Stimulated activated naive CD4-positive, alpha-beta T cell treated with Interleukin-2 at 50 U/mL for 16 hours (primary cell): ENCODE measurements around the gene TAF9B.
A peak's percentile ranks its signal among the peaks of the same experiment; 100 is the strongest.
"Not testable (repeated sequence)": the region's sequence is repeated elsewhere in the genome, so short reads cannot be mapped to it uniquely, and the experiment has no call there.

Experiments used
- DNase-seq: peaks from one replicate; lab custom pipeline; 2025; lab: John Stamatoyannopoulos, UW

TAF9B gene

DNA sequence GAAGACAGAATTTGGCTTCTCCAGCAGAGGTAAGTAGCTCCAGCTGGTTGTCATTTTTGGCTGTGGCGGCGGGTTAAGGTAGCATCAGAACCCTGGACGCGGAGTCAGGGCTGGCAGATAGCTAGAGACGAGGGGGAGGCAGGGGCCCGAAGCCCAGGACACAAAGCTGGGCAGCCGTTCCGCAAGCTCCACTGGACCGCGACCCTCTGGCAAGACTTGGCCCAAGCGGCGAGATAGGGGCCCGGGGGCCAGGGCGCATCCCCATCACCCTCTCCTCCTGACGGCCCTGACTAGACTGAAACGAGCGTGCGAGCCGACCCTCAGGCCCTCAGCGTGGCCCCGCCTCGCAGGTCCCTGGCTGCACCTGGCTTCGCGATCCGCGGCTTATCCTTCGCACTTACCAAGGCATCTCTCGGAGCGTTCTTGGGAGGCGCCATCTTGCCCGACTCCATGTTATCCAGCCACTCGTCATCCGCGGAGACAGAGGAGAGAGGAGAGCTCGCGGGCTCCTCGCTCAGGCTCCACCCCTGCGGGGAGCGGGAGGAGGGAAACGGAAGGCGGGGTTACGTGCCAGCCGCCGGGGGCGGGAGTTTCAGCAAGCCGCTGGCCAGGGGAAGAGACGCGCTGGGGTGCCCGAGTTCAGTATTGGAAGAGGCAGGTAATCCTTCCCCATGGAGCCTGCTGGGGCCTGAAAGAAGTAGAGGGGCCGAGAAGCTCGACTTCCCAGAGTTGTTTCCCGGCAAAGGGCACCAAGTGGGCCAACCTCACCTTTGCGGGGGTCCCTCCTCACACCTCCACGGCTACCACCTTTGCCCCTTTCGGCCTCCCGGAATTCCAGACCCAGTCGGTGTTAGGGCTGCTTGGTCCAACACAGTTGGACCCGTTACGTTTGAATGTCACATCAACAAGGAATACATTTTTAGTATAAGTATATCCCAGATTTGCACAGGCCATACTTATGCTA lies at the start of gene TAF9B:
Gene TAF9B, minus strand, starts transcription at position 491 of the 964 bp plus-strand sequence. Its CDS starts 39 bp downstream, at position 452.
- peak; percentile 79 for DNase-seq

GRCh38 chrX:78182881-78183280 lies 43.4 kb upstream of the TAF9B start:
- no peak for DNase-seq

DNA sequence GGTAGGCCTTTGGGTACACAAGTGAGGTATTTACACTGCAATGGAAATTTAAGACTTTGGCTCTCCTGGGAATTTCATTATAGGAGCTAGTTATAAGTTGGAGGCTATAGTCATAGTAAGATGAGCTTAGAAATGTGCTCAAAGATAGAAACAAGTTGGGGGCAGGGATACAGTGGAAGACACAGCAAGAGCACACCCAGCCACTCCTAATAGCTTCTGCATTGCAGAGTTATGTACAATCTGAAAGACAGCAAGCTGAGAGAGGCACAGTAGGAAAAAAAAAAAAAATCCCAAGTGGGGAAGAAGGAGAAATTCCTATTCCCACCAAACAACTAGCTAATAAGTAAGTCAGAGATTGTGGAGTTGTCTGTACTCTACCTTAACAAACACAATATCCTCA lies 41.9 kb upstream of the TAF9B start:
- DNase-seq, result no peak

DNA sequence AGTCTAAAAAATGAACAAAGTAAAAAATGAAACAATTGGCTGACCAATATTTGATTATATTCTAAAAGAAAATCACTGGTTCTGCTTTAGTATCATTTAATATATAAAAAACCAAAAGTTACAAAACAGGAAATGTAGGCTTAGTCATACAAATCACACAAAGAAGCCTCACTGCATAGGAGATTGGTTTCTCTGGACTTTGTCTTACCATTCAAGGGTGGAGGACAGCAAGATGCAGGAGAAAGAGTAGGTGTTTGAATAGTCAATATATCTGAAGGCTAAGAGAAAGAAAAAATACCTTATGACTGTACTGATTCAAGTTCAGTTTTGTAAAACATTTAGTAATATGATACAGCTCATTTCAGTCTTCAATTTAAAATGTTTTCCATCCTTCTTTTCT lies 28.6 kb upstream of the TAF9B start:
- DNase-seq, result no peak

DNA sequence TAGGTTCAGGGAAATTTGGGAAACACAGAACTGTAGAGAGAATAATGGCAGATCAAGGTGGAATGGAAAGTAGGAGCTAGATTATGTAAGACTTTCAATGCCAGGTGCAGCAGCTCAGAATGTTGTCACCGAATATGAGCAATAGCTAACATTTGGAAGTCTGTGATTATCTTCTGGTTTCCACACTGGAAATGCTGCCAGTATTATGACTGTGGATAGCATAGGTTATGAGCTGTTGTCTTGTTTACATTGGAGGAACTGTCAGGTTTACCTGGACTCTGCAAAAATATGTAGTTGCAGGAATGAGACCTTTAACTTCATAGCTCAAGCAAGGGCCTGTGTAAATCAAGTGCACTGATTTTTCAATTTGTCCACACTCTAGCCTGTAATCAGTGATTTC lies 26.0 kb upstream of the TAF9B start:
- DNase-seq, result no peak

DNA sequence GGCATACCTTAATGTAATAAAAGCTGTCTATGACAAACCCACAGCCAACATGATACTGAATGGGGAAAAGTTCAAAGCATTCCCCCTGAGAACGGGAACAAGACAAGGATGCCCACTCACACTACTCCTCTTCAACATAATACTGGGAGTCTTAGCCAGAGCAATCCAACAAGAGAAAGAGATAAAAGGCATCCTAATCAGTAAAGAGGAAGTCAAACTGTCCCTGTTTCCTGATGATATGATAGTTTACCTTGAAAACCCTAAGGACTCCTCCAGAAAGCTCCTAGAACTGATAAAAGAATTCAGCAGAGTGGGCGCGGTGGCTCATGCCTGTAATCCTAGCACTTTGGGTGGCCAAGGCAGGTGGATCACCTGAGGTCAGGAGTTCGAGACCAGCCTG lies 23.7 kb upstream of the TAF9B start:
- DNase-seq, result not testable (repeated sequence)

DNA sequence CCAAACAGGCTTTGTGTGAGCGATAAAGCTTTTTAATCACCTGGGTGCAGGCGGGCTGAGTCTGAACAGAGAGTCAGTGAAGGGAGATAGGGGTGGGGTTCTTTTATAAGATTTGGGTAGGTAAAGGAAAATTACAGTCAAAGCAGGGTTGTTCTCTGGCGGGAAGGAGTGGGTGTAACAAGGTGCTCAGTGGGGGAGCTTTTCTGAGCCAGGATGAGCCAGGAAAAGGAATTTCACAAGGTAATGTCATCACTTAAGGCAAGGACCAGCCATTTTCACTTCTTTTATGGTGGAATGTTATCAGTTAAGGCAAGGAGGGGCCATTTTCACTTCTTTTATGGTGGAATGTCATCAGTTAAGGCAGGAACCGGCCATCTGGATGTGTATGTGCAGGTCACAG lies 21.3 kb upstream of the TAF9B start:
- DNase-seq, result not testable (repeated sequence)

- not testable (repeated sequence) for DNase-seq
Measured at GRCh38 chrX:78157846-78158245, 18.4 kb upstream of the TAF9B start.

GRCh38 chrX:78157373-78157772 lies 17.9 kb upstream of the TAF9B start:
- DNase-seq, result not testable (repeated sequence)

DNA sequence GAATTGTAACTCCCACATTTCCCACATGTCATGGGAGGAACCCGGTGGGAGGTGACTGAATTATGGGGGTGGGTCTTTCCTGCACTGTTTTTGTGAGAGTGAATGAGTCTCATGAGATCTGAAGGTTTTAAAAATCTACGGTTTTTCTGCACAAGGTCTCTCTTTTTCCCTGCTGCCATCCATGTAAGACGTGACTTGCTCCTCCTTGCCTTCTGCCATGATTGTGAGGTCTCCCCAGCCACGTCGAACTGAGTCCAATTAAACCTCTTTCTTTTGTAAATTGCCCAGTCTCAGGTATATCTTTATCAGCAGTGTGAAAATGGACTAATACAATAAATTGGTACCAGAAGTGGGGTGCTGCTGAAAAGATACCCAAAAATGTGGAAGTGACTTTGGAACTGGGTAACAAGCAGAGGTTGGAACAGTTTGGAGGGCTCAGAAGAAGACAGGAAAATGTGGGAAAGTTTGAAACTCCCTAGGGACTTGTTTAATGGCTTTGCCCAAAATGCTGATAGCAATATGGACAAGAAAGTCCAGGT lies 7.6 kb upstream of the TAF9B start:
- not testable (repeated sequence) for DNase-seq

DNA sequence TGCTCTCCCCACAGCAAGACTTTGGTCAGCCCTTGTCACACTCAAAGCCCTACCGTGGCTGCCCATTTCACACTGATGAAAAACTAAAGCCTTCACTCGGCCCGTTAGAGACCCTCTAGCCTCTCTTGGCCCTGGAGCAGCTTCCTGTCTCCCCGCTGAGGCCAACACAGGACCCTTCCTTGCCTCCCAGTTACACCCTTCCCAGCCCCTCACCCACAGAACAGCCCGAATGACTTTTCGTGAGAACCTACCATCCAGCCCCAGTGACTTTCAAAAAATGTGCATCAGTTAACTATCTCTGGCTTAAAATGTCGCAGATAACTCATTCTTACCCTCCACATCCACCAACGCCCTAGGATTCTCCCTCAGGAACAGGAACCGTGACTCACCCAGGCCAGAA lies 756 bp upstream of the TAF9B start:
- no peak for DNase-seq

- DNase-seq, result no peak
Measured at GRCh38 chrX:78133238-78133960, 6.1 kb downstream of the TAF9B start.

DNA sequence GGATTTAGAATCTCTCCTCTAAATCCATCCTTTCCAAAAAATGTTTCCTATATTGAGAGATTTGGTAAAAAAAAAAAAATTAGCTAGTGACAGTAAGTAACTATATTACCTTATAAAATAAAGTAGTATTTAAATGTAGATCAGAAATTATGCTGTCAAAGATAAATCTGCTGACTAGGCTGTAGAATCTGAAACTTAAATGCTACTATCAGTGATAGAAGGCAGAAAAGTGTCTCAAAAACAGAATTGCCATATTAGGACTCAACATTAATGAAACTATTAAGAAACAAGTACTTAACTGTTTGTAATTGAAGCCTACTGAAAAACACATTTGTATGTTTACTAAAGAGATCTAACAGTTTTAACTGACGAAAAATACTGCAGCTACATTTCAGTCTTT lies 8.3 kb downstream of the TAF9B start:
- DNase-seq, result no peak

DNA sequence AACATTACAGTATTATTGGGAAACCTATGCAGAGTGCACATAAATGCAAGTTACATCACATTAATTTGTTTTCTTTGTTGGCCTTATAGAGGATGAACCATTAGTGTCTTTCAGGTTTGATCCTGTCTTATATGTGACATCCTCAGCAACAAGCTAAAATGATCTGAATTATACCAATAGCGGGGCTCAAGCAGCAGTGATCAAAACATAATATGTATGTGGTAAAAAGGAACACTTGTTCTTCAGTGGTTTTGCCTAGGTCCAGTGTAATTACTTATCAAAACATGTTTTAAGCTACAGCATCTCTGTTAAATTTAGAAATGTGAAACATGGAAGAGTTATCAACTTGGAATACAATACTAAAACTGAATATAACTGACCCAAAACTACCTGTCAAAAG lies 9.1 kb downstream of the TAF9B start:
- DNase-seq, result no peak

DNA sequence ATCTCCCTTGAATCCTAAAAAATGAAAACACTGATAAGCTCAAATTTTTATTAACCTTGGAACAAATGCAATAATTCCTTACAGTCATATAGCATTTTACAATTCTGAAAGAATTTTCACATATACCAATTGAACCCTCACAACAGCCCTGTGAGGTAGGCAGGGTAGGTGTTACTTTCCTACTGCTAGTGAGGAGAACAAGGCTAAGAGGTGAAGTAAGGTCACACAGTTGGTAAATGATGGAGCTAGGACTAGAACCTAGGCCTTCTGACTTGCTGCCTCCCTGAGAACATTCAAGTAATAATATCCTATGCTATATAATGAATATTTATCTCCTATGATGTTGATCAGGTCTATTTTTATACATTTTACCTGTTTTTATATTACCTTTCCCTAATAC lies 9.7 kb downstream of the TAF9B start:
- DNase-seq, result no peak

DNA sequence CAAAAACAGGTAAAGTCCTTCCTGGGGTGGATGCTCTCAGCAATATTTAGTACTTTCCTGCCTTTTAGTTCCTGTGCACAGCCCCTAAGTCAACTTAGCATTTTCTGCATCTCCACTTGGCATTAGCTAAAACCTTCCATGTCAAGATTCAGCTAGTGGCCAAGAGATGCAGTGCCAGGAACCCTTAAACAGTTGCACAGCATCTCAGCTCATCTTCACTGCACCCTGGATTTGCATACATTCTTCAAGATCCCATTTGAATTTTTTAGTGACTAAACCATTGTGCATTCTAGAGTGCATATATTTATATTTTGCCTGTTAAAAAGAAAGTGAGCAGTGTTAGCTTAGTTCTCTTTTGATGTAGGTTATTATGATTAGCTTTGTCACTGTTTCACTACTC lies 13.7 kb downstream of the TAF9B start:
- not testable (repeated sequence) for DNase-seq

DNA sequence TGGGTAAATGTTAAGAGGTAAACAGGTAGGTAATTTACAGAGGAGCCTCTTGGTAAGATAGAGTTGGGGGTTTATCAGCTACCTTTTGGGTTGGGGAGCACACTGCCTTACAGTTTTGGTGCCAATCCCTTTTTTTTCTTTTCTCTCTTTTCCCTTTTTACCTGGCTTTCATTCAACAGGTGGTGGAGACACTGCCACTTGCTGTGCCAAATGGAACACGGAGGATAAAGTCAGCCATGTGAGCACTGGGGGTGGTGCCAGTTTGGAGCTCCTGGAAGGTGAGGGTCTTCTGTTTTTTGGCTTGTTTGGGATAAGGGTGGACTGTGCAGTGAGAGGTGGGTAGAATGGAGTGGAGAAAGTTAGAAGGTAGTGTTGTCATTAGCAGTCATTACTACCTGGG lies 14.3 kb downstream of the TAF9B start:
- DNase-seq, result no peak

DNA sequence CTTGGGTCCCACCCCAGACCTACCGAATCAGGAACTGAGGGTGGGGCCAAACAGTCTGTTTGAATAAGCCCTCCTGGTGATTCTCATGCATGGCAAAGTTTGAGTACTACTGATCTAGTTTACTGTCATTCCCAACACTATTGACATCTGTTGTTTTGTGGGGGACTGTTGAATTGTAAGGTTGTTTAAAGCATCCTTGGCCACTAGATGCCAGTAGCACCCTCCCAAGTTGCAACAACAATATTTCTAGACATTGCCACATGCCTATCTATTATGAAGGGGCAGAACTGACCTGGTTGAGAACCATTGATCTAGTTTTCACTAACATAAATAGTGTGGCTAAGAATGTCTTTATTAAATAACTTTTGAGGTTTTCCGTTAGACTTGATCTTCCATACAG lies 15.1 kb downstream of the TAF9B start:
- DNase-seq, result no peak

DNA sequence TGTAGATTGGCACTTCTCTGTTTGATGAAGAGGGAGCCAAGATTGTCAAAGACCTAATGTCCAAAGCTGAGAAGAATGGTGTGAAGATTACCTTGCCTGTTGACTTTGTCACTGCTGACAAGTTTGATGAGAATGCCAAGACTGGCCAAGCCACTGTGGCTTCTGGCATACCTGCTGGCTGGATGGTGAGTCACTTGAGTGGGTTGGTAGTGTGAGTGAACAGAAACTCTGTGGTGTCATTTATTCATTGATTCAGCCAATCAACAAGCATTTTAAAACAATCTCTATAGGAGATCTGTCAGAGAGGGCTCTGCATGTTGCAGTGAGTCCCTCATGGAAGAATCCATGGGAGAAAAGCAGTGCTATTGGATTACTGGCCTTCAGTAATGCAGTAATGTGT lies 16.3 kb downstream of the TAF9B start:
- peak; percentile 29 for DNase-seq

DNA sequence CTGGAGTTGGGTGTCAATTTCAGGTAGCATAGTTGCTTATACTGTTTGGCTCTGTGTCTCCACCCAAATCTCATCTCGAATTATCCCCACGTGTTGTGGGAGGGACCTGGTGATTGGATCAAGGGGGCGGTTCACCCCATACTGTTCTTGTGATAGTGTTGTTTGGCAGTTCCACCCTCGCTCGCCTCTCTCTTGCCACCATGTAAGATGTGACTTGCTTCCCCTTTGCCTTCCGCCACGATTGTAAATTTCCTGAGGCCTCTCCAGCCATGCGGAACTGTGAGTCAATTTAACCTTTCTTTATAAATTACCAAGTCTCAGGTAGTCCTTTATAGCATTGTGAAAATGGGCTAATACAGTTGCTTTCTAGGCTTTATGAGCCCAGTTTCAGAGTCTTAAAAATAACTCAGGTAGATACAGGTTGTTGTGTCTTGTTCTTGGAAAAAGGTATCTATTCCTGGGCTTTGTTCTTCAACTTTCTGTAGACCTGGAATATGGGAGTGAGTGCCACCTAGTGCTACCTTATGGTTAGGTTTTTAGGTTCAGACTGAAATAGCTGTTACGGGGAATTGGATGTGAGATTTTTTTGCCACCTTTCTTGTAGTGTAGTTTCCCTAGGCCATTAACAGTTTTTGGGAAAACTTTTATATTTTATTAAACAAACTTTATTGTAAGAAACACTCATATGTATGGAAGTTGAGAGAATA lies 19.8 kb downstream of the TAF9B start:
- DNase-seq, result no peak

GRCh38 chrX:78118628-78119027 lies 20.8 kb downstream of the TAF9B start:
- DNase-seq, result no peak

DNA sequence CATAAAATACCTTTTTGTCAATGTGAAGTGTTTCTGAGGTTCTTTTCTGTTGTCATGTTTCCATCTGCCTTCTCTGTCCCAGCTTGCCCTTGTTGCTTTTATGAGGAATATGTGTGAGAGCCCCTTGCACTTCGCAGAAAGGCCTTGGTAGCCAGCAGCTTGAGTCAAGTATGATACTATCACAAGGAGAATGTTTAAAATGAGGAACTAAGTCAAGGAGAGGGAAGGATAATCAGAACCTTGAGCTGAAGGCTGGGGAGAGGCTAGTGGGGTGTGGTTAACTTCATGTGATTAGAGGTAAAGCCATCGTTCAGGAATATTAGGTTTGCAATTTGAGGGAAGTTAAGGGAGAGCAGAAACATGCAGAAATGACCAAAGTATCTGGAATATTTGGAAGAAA lies 22.7 kb downstream of the TAF9B start:
- no peak for DNase-seq
